GM21825 (cell line): ENCODE measurements around the gene CCDC12.

Experiments
- ATAC-seq: cut with Tn5 transposase; IDR thresholded peaks from one replicate; pipeline ENCODE4 v1.9.1; 2021; ENCODE audit warnings: mild to moderate bottlenecking, moderate library complexity; ENCODE audit not compliant: unreplicated experiment

The CCDC12 gene

GRCh38 chr3:46898321-46899150, 78.0 kb downstream of the CCDC12 start:
- ATAC-seq = no peak

GRCh38 chr3:46897829-46898320, 78.7 kb downstream of the CCDC12 start:
- ATAC-seq = no peak

GRCh38 chr3:46897031-46897430, 79.5 kb downstream of the CCDC12 start:
- ATAC-seq = no peak

- ATAC-seq = no peak
These were observed 80.2 kb downstream of the CCDC12 start for GRCh38 chr3:46896386-46896785.

GRCh38 chr3:46895761-46896160, 80.8 kb downstream of the CCDC12 start:
- ATAC-seq = no peak

GRCh38 chr3:46895204-46895660, 81.3 kb downstream of the CCDC12 start:
- ATAC-seq = no peak

GRCh38 chr3:46894256-46894655, 82.3 kb downstream of the CCDC12 start:
- no peak for ATAC-seq

GRCh38 chr3:46893763-46894162, 82.8 kb downstream of the CCDC12 start:
- no peak for ATAC-seq

- no peak for ATAC-seq
These were observed 83.3 kb downstream of the CCDC12 start for GRCh38 chr3:46893146-46893748.

GRCh38 chr3:46892285-46893145, 84.0 kb downstream of the CCDC12 start:
- no peak for ATAC-seq

GRCh38 chr3:46891132-46891531, 85.4 kb downstream of the CCDC12 start:
- ATAC-seq = no peak

- ATAC-seq = no peak
These were observed 86.4 kb downstream of the CCDC12 start for GRCh38 chr3:46890132-46890531.

GRCh38 chr3:46889381-46890110, 87.0 kb downstream of the CCDC12 start:
- ATAC-seq = no peak

GRCh38 chr3:46888705-46889104, 87.8 kb downstream of the CCDC12 start:
- ATAC-seq = no peak

- no peak for ATAC-seq
These were observed 88.5 kb downstream of the CCDC12 start for GRCh38 chr3:46887980-46888494.

- no peak for ATAC-seq
These were observed 90.9 kb downstream of the CCDC12 start for GRCh38 chr3:46885612-46886011.

- no peak for ATAC-seq
These were observed 91.6 kb downstream of the CCDC12 start for GRCh38 chr3:46884929-46885328.

- no peak for ATAC-seq
These were observed 92.1 kb downstream of the CCDC12 start for GRCh38 chr3:46884427-46884826.

GRCh38 chr3:46883830-46884185, 92.7 kb downstream of the CCDC12 start:
- no peak for ATAC-seq

GRCh38 chr3:46883054-46883829, 93.3 kb downstream of the CCDC12 start:
- no peak for ATAC-seq
